ENCODE data around the gene NVL. TPM values are rescaled to one million over a fixed set of nuclear protein-coding genes. Genes with fewer than 3 reads are reported as not detected.

NVL gene
- total and polyA plus RNA-seq, 5 donors: 9.8 to 14.4 (median 11.4) TPM

DNA sequence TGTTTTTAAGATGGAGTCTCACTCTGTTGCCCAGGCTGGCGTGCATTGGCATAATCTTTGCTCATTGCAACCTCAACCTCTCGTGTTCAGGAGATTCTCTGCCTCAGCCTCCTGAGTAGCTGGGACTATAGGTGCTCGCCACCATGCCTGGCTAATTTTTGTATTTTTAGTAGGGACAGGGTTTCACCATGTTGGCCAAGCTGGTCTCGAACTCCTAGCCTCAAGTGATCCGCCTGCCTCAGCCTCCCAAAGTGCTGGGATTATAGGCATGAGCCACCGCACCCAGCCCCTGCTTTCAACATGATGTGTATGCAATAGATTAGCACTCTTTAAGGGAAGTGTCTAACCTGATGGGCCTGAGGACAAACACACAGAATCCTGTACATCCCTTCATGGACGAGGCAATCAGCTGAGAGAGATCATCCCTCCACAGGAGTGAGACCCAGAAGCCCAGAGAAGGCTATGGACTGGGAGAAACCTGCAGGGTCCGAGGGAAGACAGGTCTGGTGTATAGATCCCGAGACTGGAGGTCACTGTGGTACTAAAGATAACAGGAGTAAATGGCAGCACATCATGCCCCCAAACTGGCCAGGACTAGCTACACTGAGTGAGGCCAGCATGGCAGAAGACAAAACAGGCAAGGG is 152.5 kb downstream of the NVL start:
- WGBS: 92% methylated on average over 9 of the region's 9 CpGs

More for the DNA sequence above, 152.5 kb downstream of the NVL start:
- DNase-seq: no peak
- Histone ChIP-seq H3K27ac (ENCODE audit: low read length) (no peak overlapping the region), H3K4me3 (ENCODE audit: low read length) (no peak overlapping the region), H3K9me3 (ENCODE audit: control insufficient read depth, low read length) (no peaks in the 10 kb centered on the region), H3K27me3 (ENCODE audit: control insufficient read depth, insufficient read depth) (no peaks in the 10 kb centered on the region), H3K4me1 (ENCODE audit: control insufficient read depth, insufficient read depth, low read length) (no peaks in the 10 kb centered on the region)
- ATAC-seq: no peak
- intact Hi-C loops (cut with DNase I): no loop called here

Small RNA genes lying within 50 kb of the gene (microRNA-seq; reads per million reads assigned to microRNA genes)
- gene MIR320B2: 1.1 to 2.5 reads per million in 2 donors

Other genes starting within 250 kb of the NVL start
- 10 to 100 TPM; 16.6 to 19.9 (median 19.4) TPM for gene FBXO28, start 216.1 kb downstream of the NVL start, total RNA-seq
- gene FBXO28, start 216.1 kb downstream of the NVL start, polyA plus RNA-seq: 7.7 TPM
- gene DEGS1, start 146.9 kb downstream of the NVL start, total RNA-seq: 10 to 100 TPM; 69.3 to 79.6 (median 74.4) TPM
- 83.9 TPM for gene DEGS1, start 146.9 kb downstream of the NVL start, polyA plus RNA-seq
- 10 to 100 TPM; 26.8 to 35.3 (median 32.2) TPM for gene CNIH4, start 26.7 kb upstream of the NVL start, total RNA-seq
- 45.6 TPM for gene CNIH4, start 26.7 kb upstream of the NVL start, polyA plus RNA-seq
- 10 to 100 TPM; 53.1 to 67.0 (median 60.8) TPM for gene WDR26, start 104.6 kb upstream of the NVL start, total RNA-seq
- gene WDR26, start 104.6 kb upstream of the NVL start, polyA plus RNA-seq: 29.7 TPM